Measurements from ENCODE around the gene CD79A. TPM values are rescaled to one million over a fixed set of nuclear protein-coding genes. Genes with fewer than 3 reads are reported as not detected.

CD79A gene
- total and polyA plus RNA-seq, 7 experiments from 2014 or later = 2.6 to 27.9 (median 8.9) TPM

GRCh38 chr19:41879080-41879479, 2.0 kb downstream of the CD79A start:
- Histone ChIP-seq H3K36me3 (ENCODE audit: control insufficient read depth in 2 of 3, insufficient read depth in 3 of 3, low read length in 3 of 3) (peaks cover 0 to 10% (median 0%) of the 10 kb centered on the region in 3 experiments), H3K27me3 (ENCODE audit: control insufficient read depth in 2 of 2, insufficient read depth in 2 of 2, low read length in 2 of 2) (no peaks in the 10 kb centered on the region), H3K27ac (ENCODE audit: low read depth, low read length) (peak overlapping the region; percentile 86), H3K4me3 (ENCODE audit: low read length) (no peak overlapping the region), H3K4me1 (ENCODE audit: control insufficient read depth in 2 of 2, insufficient read depth in 2 of 2, low read length in 2 of 2) (peaks cover 66 to 72% of the 10 kb centered on the region in 2 donors), H3K9me3 (ENCODE audit: control insufficient read depth in 2 of 3, low read length in 3 of 3) (no peaks in the 10 kb centered on the region)
- Mint-ChIP-seq H3K27ac (peak overlapping the region in 8 of 9 donors; percentile 94 to 99 (median 98)), H3K27me3 (no peaks in the 10 kb centered on the region), H3K9me3 (peaks cover 0 to 4% (median 0%) of the 10 kb centered on the region in 11 donors), H3K36me3 (peaks cover 6 to 12% (median 10%) of the 10 kb centered on the region in 5 donors), H3K4me1 (peaks cover 32 to 77% (median 54%) of the 10 kb centered on the region in 7 donors), H3K4me3 (peak overlapping the region in 3 of 10 donors; percentile 5 to 82 (median 6))
- ATAC-seq (no peak), DNase-seq (no peak)
- intact Hi-C loops (cut with micrococcal nuclease) = no loop called here
- CTCF ChIA-PET = no interaction called here
- POLR2A ChIA-PET = interaction anchor here (0.5 to 11.3 kb wide), 3 partner anchors 8 to 33 kb away, joined by 3 to 565 read pairs (median 7); partner anchors contain the start of gene ARHGEF1

- DNase-seq = no peak
- Mint-ChIP-seq H3K9me3 (peaks cover 0 to 4% (median 0%) of the 10 kb centered on the region in 11 donors), H3K27me3 (no peaks in the 10 kb centered on the region), H3K4me1 (peaks cover 35 to 72% (median 55%) of the 10 kb centered on the region in 7 donors), H3K27ac (peak overlapping the region; percentile 33 to 99 (median 93)), H3K4me3 (peak overlapping the region in 9 of 10 donors; percentile 8 to 73 (median 34)), H3K36me3 (peaks cover 6 to 14% (median 10%) of the 10 kb centered on the region in 5 donors)
- H3K27me3 ChIP-seq (ENCODE audit: control insufficient read depth in 2 of 2, insufficient read depth in 2 of 2, low read length in 2 of 2) = no peaks in the 10 kb centered on the region
- POLR2A ChIA-PET = interaction anchor here (0.6 to 13.3 kb wide), 4 partner anchors 6 to 308 kb away, joined by 3 to 565 read pairs (median 12); partner anchors contain the start of genes CD79A and RPS19
- H3K4me3 ChIP-seq (ENCODE audit: low read length) = no peak overlapping the region
- peaks cover 0 to 16% (median 0%) of the 10 kb centered on the region in 3 experiments for H3K36me3 ChIP-seq (ENCODE audit: control insufficient read depth in 2 of 3, insufficient read depth in 3 of 3, low read length in 3 of 3)
- H3K9me3 ChIP-seq (ENCODE audit: control insufficient read depth in 2 of 3, low read length in 3 of 3) = no peaks in the 10 kb centered on the region
- no peak for ATAC-seq
- peak overlapping the region; percentile 86 for H3K27ac ChIP-seq (ENCODE audit: low read depth, low read length)
- intact Hi-C loops (cut with micrococcal nuclease) = loop anchor here (5.0 to 10.0 kb wide), 6 partner anchors 195 to 405 kb away; partner anchors contain the start of genes GRIK5 (in 2 of the 2), ZNF574 (in 2 of the 2), DEDD2 (in 1 of the 2) and GSK3A (in 1 of the 2)
- CTCF ChIA-PET = no interaction called here
- peaks cover 63 to 65% of the 10 kb centered on the region in 2 donors for H3K4me1 ChIP-seq (ENCODE audit: control insufficient read depth in 2 of 2, insufficient read depth in 2 of 2, low read length in 2 of 2)
These were observed 2.7 kb downstream of the CD79A start for GRCh38 chr19:41879670-41880328.

DNA sequence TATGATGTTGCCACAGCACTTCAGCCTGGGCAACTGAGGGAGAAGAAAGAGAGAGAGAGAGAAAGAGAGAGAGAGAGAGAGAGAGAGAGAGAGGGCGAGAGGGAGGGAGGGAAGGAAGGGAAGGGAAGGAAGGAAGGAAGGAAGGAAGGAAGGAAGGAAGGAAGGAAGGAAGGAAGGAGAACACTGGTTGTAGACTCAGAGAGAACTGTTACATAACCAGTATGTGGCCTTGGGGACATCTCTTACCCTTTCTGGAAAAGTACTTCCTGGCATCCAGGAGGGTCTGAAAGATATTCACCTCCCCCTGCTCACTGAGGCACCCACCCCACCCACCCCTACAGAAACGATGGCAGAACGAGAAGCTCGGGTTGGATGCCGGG, 3.2 kb downstream of the CD79A start:
- H3K4me1 ChIP-seq (ENCODE audit: control insufficient read depth in 2 of 2, insufficient read depth in 2 of 2, low read length in 2 of 2) = peaks cover 59 to 62% of the 10 kb centered on the region in 2 donors
- no peak overlapping the region for H3K4me3 ChIP-seq (ENCODE audit: low read length)
- Mint-ChIP-seq H3K36me3 (peaks cover 10 to 16% (median 10%) of the 10 kb centered on the region in 5 donors), H3K9me3 (peaks cover 0 to 4% (median 0%) of the 10 kb centered on the region in 11 donors), H3K4me3 (peak overlapping the region in 9 of 10 donors; percentile 8 to 73 (median 34)), H3K27me3 (no peaks in the 10 kb centered on the region), H3K4me1 (peaks cover 39 to 74% (median 57%) of the 10 kb centered on the region in 7 donors), H3K27ac (peak overlapping the region; percentile 24 to 99 (median 93))
- peaks cover 0 to 16% (median 0%) of the 10 kb centered on the region in 3 experiments for H3K36me3 ChIP-seq (ENCODE audit: control insufficient read depth in 2 of 3, insufficient read depth in 3 of 3, low read length in 3 of 3)
- no peaks in the 10 kb centered on the region for H3K9me3 ChIP-seq (ENCODE audit: control insufficient read depth in 2 of 3, low read length in 3 of 3)
- intact Hi-C loops (cut with micrococcal nuclease) = loop anchor here (5.0 to 10.0 kb wide), 6 partner anchors 194 to 404 kb away; partner anchors contain the start of genes GRIK5 (in 2 of the 2), ZNF574 (in 2 of the 2), DEDD2 (in 1 of the 2) and GSK3A (in 1 of the 2)
- ChIA-PET POLR2A (interaction anchor here (0.6 to 13.3 kb wide), 4 partner anchors 7 to 308 kb away, joined by 3 to 565 read pairs (median 12); partner anchors contain the start of genes CD79A and RPS19), CTCF (no interaction called here)
- ATAC-seq = no peak
- no peak for DNase-seq
- H3K27ac ChIP-seq (ENCODE audit: low read depth, low read length) = peak overlapping the region; percentile 53
- H3K27me3 ChIP-seq (ENCODE audit: control insufficient read depth in 2 of 2, insufficient read depth in 2 of 2, low read length in 2 of 2) = no peaks in the 10 kb centered on the region

- Histone ChIP-seq H3K36me3 (ENCODE audit: control insufficient read depth in 2 of 3, insufficient read depth in 3 of 3, low read length in 3 of 3) (peaks cover 0 to 23% (median 0%) of the 10 kb centered on the region in 3 experiments), H3K27me3 (ENCODE audit: control insufficient read depth in 2 of 2, insufficient read depth in 2 of 2, low read length in 2 of 2) (no peaks in the 10 kb centered on the region), H3K9me3 (ENCODE audit: control insufficient read depth in 2 of 3, low read length in 3 of 3) (no peaks in the 10 kb centered on the region), H3K4me3 (ENCODE audit: low read length) (peak within 1 kb of the TSS; percentile 99), H3K4me1 (ENCODE audit: control insufficient read depth in 2 of 2, insufficient read depth in 2 of 2, low read length in 2 of 2) (peaks cover 40 to 46% of the 10 kb centered on the region in 2 donors), H3K27ac (ENCODE audit: low read depth, low read length) (peak within 1 kb of the TSS; percentile 84)
- intact Hi-C loops (cut with micrococcal nuclease) = loop anchor here (5.0 to 10.0 kb wide), 6 partner anchors 192 to 402 kb away; partner anchors contain the start of genes GRIK5 (in 2 of the 2), ZNF574 (in 2 of the 2), DEDD2 (in 1 of the 2) and GSK3A (in 1 of the 2)
- ChIA-PET CTCF (interaction anchor here (1.0 to 9.0 kb wide), 2 partner anchors 9 to 23 kb away, joined by 3 to 151 read pairs; partner anchors contain the start of genes CD79A and RPS19), POLR2A (interaction anchor here (0.9 to 13.3 kb wide), 10 partner anchors 8 to 329 kb away, joined by 3 to 565 read pairs (median 50); partner anchors contain the start of genes CD79A, ERFL and RPS19)
- DNase-seq (peak; percentile 47 to 76 (median 66)), ATAC-seq (no peak)
- Mint-ChIP-seq H3K27ac (peak within 1 kb of the TSS; percentile 93 to 100 (median 99)), H3K4me1 (peaks cover 35 to 57% (median 49%) of the 10 kb centered on the region in 7 donors), H3K4me3 (peak within 1 kb of the TSS; percentile 93 to 100 (median 98)), H3K27me3 (no peaks in the 10 kb centered on the region), H3K9me3 (peaks cover 0 to 4% (median 0%) of the 10 kb centered on the region in 11 donors), H3K36me3 (peaks cover 16 to 34% (median 25%) of the 10 kb centered on the region in 5 donors)
These were observed 5.7 kb downstream of the CD79A start, which contains the start of gene ARHGEF1 for GRCh38 chr19:41882568-41883462. ARHGEF1 (plus strand) TSS chr19:41883184; CDS start chr19:41888083, 4,899 bp downstream.

DNA sequence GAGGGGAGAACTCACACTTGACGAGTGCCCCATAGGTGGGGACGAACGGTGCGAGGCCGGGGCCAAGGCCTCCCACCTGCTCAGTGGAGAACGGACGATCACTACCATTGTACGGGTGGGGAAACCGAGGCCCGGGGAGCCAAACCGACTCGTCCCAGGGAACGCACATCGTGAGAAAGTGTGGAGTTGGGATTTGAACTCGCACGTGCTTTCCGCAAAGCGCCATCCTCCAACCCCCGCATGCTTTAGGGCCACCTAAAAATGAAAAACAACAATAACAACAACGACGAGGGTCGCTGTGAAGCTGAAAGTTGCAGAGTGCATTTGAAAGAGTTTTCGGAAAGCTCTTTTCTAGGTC, 6.4 kb downstream of the CD79A start:
- H3K27ac ChIP-seq (ENCODE audit: low read depth, low read length) = peak overlapping the region; percentile 84
- peak overlapping the region; percentile 92 to 100 (median 98) for H3K4me3 Mint-ChIP-seq
- H3K27ac Mint-ChIP-seq = peak overlapping the region; percentile 93 to 99 (median 98)
- intact Hi-C loops (cut with micrococcal nuclease) = loop anchor here (5.0 to 10.0 kb wide), 6 partner anchors 191 to 401 kb away; partner anchors contain the start of genes GRIK5 (in 2 of the 2), ZNF574 (in 2 of the 2), DEDD2 (in 1 of the 2) and GSK3A (in 1 of the 2)
- no peaks in the 10 kb centered on the region for H3K27me3 ChIP-seq (ENCODE audit: control insufficient read depth in 2 of 2, insufficient read depth in 2 of 2, low read length in 2 of 2)
- H3K36me3 ChIP-seq (ENCODE audit: control insufficient read depth in 2 of 3, insufficient read depth in 3 of 3, low read length in 3 of 3) = peaks cover 0 to 23% (median 0%) of the 10 kb centered on the region in 3 experiments
- no peak for ATAC-seq
- ChIA-PET CTCF (interaction anchor here (1.0 to 9.0 kb wide), 2 partner anchors 10 to 23 kb away, joined by 3 to 151 read pairs; partner anchors contain the start of genes CD79A and RPS19), POLR2A (interaction anchor here (0.9 to 13.3 kb wide), 8 partner anchors 9 to 68 kb away, joined by 3 to 565 read pairs (median 94); partner anchors contain the start of genes CD79A, ERFL and RPS19)
- H3K4me1 Mint-ChIP-seq = peaks cover 39 to 57% (median 47%) of the 10 kb centered on the region in 7 donors
- peaks cover 0 to 4% (median 0%) of the 10 kb centered on the region in 11 donors for H3K9me3 Mint-ChIP-seq
- DNase-seq = peak in 1 of 9 donors; percentile 31
- H3K4me3 ChIP-seq (ENCODE audit: low read length) = peak overlapping the region; percentile 99
- no peaks in the 10 kb centered on the region for H3K9me3 ChIP-seq (ENCODE audit: control insufficient read depth in 2 of 3, low read length in 3 of 3)
- peaks cover 19 to 40% (median 27%) of the 10 kb centered on the region in 5 donors for H3K36me3 Mint-ChIP-seq
- no peaks in the 10 kb centered on the region for H3K27me3 Mint-ChIP-seq
- peaks cover 34 to 44% of the 10 kb centered on the region in 2 donors for H3K4me1 ChIP-seq (ENCODE audit: control insufficient read depth in 2 of 2, insufficient read depth in 2 of 2, low read length in 2 of 2)
